ENCODE data around the gene FNDC1.

DNA sequence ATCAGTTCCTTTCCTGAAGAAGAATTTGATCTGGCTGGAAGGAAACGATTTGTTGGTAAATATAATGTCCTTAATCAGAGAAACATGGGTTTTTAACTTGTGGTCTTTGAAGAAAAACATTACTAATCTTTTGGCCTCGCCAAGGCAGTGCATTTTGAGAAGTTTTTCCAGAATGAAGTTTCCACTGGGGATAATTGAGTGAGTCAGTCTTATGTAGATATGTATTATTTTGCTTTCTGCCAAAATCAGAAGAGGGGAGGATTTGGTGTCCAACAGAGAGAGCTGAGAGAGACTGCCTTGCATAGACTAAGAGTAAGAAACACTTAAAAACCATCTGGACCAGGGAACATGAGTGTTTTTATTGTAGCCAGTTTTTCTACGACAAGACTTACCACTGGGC lies 79.9 kb downstream of the FNDC1 start:
- TF ChIP-seq, protein P1, sequence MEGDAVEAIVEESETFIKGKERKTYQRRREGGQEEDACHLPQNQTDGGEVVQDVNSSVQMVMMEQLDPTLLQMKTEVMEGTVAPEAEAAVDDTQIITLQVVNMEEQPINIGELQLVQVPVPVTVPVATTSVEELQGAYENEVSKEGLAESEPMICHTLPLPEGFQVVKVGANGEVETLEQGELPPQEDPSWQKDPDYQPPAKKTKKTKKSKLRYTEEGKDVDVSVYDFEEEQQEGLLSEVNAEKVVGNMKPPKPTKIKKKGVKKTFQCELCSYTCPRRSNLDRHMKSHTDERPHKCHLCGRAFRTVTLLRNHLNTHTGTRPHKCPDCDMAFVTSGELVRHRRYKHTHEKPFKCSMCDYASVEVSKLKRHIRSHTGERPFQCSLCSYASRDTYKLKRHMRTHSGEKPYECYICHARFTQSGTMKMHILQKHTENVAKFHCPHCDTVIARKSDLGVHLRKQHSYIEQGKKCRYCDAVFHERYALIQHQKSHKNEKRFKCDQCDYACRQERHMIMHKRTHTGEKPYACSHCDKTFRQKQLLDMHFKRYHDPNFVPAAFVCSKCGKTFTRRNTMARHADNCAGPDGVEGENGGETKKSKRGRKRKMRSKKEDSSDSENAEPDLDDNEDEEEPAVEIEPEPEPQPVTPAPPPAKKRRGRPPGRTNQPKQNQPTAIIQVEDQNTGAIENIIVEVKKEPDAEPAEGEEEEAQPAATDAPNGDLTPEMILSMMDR (IDR thresholded peaks at IDR 0.05), result no peak
- TF ChIP-seq POLR2AphosphoS5 (IDR thresholded peaks at IDR 0.05), result no peak
- no peak for TF ChIP-seq POLR2A (IDR thresholded peaks at IDR 0.05)
